K562 (cell line): Measurements from ENCODE around the gene PIGN. TPM values are rescaled to one million over a fixed set of nuclear protein-coding genes. Genes with fewer than 3 reads are reported as not detected.

Experiments used
- ATAC-seq: fragments of 200-7000 bp; cut with Tn5 transposase; 3 replicates; pipeline ENCODE4 v1.9.1; 2020; ENCODE audit warnings: moderate library complexity
- BruUV-seq: library from RNA; stranded (reverse); fragments of 400-500 nt; replicated peaks from 2 replicates; lab custom pipeline; 2021; lab: Mats Ljungman, UMichigan
- CTCF ChIA-PET: fragments of 300-600 bp; formaldehyde crosslinking; extraction: SDS; loops from one replicate; lab custom pipeline; 2021; ENCODE audit warnings: low intra/inter-chr PET ratio; lab: Yijun Ruan, JAX
- POLR2A ChIA-PET: fragments of 300-600, 350-650 bp; sonication (Branson Sonifier 250); formaldehyde crosslinking; extraction: SDS; loops from one replicate; lab custom pipeline; 2021; ENCODE audit warnings: antibody characterized with exemption, inconsistent platforms; lab: Yijun Ruan, JAX
- DNase-seq, 4 experiments: peaks; one replicate each; pipeline versions ENCODE4 v3.0.0 to v3.0.0-alpha.2; 2011 to 2018; ENCODE audit warnings: low spot score in 3 of 4, mixed read lengths in 3 of 4; ENCODE audit errors: extremely low read depth in 1 of 4
- FAIRE-seq: peaks from 2 replicates; lab custom pipeline; 2011; peaks lifted over from hg19 to GRCh38; lab: Jason Lieb, UNC
- H2AFZ ChIP-seq: 2 replicates; pipeline ENCODE4 v1.6.0; 2011; ENCODE audit warnings: low read depth, low read length, control low read depth, inconsistent platforms
- H3K27ac ChIP-seq: fragments of 200-600 bp; 3 replicates; pipeline ENCODE4 v1.8.0; 2011; ENCODE audit warnings: low read depth, mild to moderate bottlenecking, control low read depth, inconsistent platforms, low read length, moderate library complexity, mixed read lengths; ENCODE audit errors: extremely low read depth
- H3K27me3 ChIP-seq, 2 experiments: fragments of 300-600 bp in 1 of 2; 2 replicates in 1 of 2; 3 replicates in 1 of 2; pipeline versions ENCODE4 v1.6.0 to v1.8.0; 2011; ENCODE audit warnings: inconsistent platforms in 2 of 2, low read length in 2 of 2, mild to moderate bottlenecking in 1 of 2, mixed read lengths in 1 of 2, moderate library complexity in 1 of 2; ENCODE audit not compliant: control insufficient read depth in 2 of 2, insufficient read depth in 2 of 2
- H3K36me3 ChIP-seq: fragments of 300-600 bp; 3 replicates; pipeline ENCODE4 v1.8.0; 2011; ENCODE audit warnings: mild to moderate bottlenecking, low read length, inconsistent platforms; ENCODE audit not compliant: control insufficient read depth, insufficient read depth
- H3K4me1 ChIP-seq, 2 experiments: fragments of 200-600 bp in 1 of 2; replicated peaks in 1 of 2; 2 replicates in 1 of 2; 3 replicates in 1 of 2; pipeline versions ENCODE4 v1.5.1 to v1.8.0; 2011; ENCODE audit warnings: inconsistent platforms in 2 of 2, low read length in 2 of 2, mild to moderate bottlenecking in 1 of 2, mixed read lengths in 1 of 2, moderate library complexity in 1 of 2; ENCODE audit not compliant: control insufficient read depth in 2 of 2, insufficient read depth in 2 of 2
- H3K4me2 ChIP-seq: 2 replicates; pipeline ENCODE4 v1.6.1; 2011; ENCODE audit warnings: low read length, control low read depth, inconsistent platforms, mixed read lengths; ENCODE audit not compliant: insufficient read depth
- H3K4me3 ChIP-seq: fragments of 200-600 bp; sonication (generic), shearing (Covaris generic); 2 replicates; pipeline ENCODE4 v1.5.1; 2016; ENCODE audit warnings: control low read depth, inconsistent platforms
- H3K79me2 ChIP-seq: fragments of 200-600 bp; 3 replicates; pipeline ENCODE4 v1.8.0; 2011; ENCODE audit warnings: low read length, inconsistent platforms; ENCODE audit not compliant: control insufficient read depth, insufficient read depth
- H3K9ac ChIP-seq, 2 experiments: 2 replicates each; pipeline versions ENCODE4 v1.6.0 to v1.6.1; 2011; ENCODE audit warnings: low read depth in 2 of 2, low read length in 2 of 2, control low read depth in 1 of 2, inconsistent platforms in 1 of 2, mild to moderate bottlenecking in 1 of 2, mixed read lengths in 1 of 2; ENCODE audit not compliant: insufficient read depth in 1 of 2
- H3K9me1 ChIP-seq: one replicate; pipeline ENCODE4 v1.6.0; 2011; ENCODE audit warnings: inconsistent platforms, mild to moderate bottlenecking, low read length, moderate library complexity; ENCODE audit not compliant: control insufficient read depth, insufficient read depth
- H3K9me3 ChIP-seq: replicated peaks from 2 replicates; pipeline ENCODE4 v1.5.1; 2011; ENCODE audit warnings: low read depth, low read length, inconsistent platforms; ENCODE audit not compliant: control insufficient read depth, insufficient read depth
- H4K20me1 ChIP-seq: replicated peaks from 2 replicates; pipeline ENCODE4 v1.6.1; 2011; ENCODE audit warnings: low read length, inconsistent platforms, mixed read lengths; ENCODE audit not compliant: control insufficient read depth, insufficient read depth
- CBFB ChIP-seq: sonication (generic); formaldehyde crosslinking; IDR thresholded peaks from 2 replicates; pipeline ENCODE4 v1.4.0; 2020; ENCODE audit warnings: mild to moderate bottlenecking, missing genetic modification reagents
- EGR1 ChIP-seq: fragments of 450-650 bp; conservative IDR thresholded peaks from 2 replicates; pipeline ENCODE4 v1.6.1; 2017; ENCODE audit warnings: mild to moderate bottlenecking
- NR2F6 ChIP-seq: fragments of 450-650 bp; formaldehyde crosslinking; IDR thresholded peaks from 2 replicates; pipeline ENCODE4 v1.4.0; 2020; ENCODE audit warnings: mild to moderate bottlenecking
- RBM15 ChIP-seq: fragments of 200-400 bp; formaldehyde crosslinking; IDR thresholded peaks from 2 replicates; pipeline ENCODE4 v1.6.1; 2018; ENCODE audit warnings: mild to moderate bottlenecking, low read length, moderate library complexity; ENCODE audit not compliant: insufficient read depth
- SAFB ChIP-seq: fragments of 200-400 bp; formaldehyde crosslinking; IDR thresholded peaks from 2 replicates; pipeline ENCODE4 v1.6.1; 2017; ENCODE audit warnings: low read depth, low read length, borderline replicate concordance
- YY1 ChIP-seq, 3 experiments: IDR thresholded peaks; 2 replicates each; pipeline ENCODE4 v1.6.1; 2011; ENCODE audit warnings: low read length in 2 of 3, mild to moderate bottlenecking in 2 of 3, moderate library complexity in 2 of 3, borderline replicate concordance in 1 of 3, control low read depth in 1 of 3, low read depth in 1 of 3; ENCODE audit not compliant: insufficient read depth in 3 of 3, insufficient replicate concordance in 2 of 3, control insufficient read depth in 1 of 3, insufficient read length in 1 of 3; ENCODE audit errors: extremely low read depth in 1 of 3
- WGBS: fragments of 100-300 bp; shearing (Covaris generic); methylation state at CpG from one replicate; pipeline ENCODE4 v1.1.6; 2016; ENCODE audit warnings: low coverage, mixed read lengths; ENCODE audit not compliant: insufficient coverage; ENCODE audit errors: missing lambda C conversion rate; 5-methylcytosine and 5-hydroxymethylcytosine counted together
- in situ Hi-C: fragments of 300-500 bp; cut with MboI; formaldehyde crosslinking; loops from 4 replicates; pipeline ENCODE4 v1.15.0; 2018; ENCODE audit warnings: inconsistent platforms, mixed read lengths
- intact Hi-C: fragments of 100-400 bp; cut with micrococcal nuclease; formaldehyde crosslinking; loops from 2 replicates; pipeline ENCODE4 v1.14.2; 2022
- polyA plus RNA-seq, 8 experiments: library from polyadenylated mRNA; depleted of rRNA in 4 of 8; stranded (reverse) in 5 of 8; unstranded in 3 of 8; fragments of >200 nt; fragmentation: Nextera tagmentation in 2 of 8; fragmentation: Illumina TruSeq in 1 of 8; extraction: Ambion mirVana in 2 of 8; extraction: Trizol in 1 of 8; gene quantifications; 2 replicates each; pipeline versions ENCODE4 v1.2.1 to v1.2.3, GENCODE V29; 2011 to 2014; ENCODE audit warnings: inconsistent platforms in 1 of 8, missing spikeins in 1 of 8
- total RNA-seq, 7 experiments: library from RNA; depleted of rRNA in 6 of 7; stranded (reverse); fragments of >200 nt in 6 of 7; fragmentation: Illumina TruSeq in 2 of 7; extraction: Trizol in 2 of 7; gene quantifications; 2 replicates each; pipeline versions ENCODE4 v1.2.1 to v1.2.3, GENCODE V29; 2011 to 2021; ENCODE audit warnings: low replicate concordance in 1 of 7
- TF ChIP-seq, protein P1 (sequence below): fragments of 450-650 bp; IDR thresholded peaks from 2 replicates; pipeline ENCODE4 v1.6.1; 2016; ENCODE audit warnings: low read depth, mild to moderate bottlenecking, moderate library complexity
- TF ChIP-seq, protein P2 (sequence below): sonication (generic); formaldehyde crosslinking; IDR thresholded peaks from 2 replicates; pipeline ENCODE4 v1.8.0; 2022; ENCODE audit warnings: mild to moderate bottlenecking, missing genetic modification reagents
- TF ChIP-seq, protein P3 (sequence below): fragments of 250-450 bp; sonication (Bioruptor Pico); IDR thresholded peaks from 2 replicates; pipeline ENCODE4 v1.8.0; 2022; ENCODE audit warnings: inconsistent platforms, mild to moderate bottlenecking, moderate library complexity, borderline replicate concordance

The PIGN gene
- total and polyA plus RNA-seq, 9 of the 15 experiments (the other 6 are each of a cell fraction or from before 2014, with no cell fraction given): 9.9 to 25.6 (median 17.3) TPM

DNA sequence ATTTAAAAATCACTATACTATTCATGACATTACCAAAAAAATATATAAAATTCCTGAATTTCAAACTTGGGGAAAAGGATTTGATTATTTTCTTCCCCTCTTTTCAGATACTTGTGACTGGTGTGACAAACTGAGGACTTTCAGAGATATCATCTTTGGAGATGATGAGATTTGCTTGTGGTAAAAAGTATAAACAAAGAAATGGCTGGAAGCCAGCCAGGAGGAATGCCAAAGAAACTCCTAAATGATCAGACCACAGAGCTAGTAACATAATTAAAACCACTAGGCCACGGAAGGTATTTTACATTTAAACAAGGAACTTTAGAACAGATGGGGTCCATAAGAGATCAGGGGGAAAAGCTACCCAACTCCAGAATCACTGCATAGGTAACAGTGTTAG is 58.7 kb downstream of the PIGN start:
- H3K9me1 ChIP-seq: no peaks in the 10 kb centered on the region
- no TSS peak for BruUV-seq
- no peak overlapping the region for H3K4me3 ChIP-seq
- H3K4me2 ChIP-seq: no peak overlapping the region
- H2AFZ ChIP-seq: no peak overlapping the region
- POLR2A ChIA-PET: interaction anchor here (1.0 kb wide), 1 partner anchor 14 kb away, joined by 6 read pairs; no protein-coding TSS in a partner anchor
- no peaks in the 10 kb centered on the region for H3K36me3 ChIP-seq
- CTCF ChIA-PET: no interaction called here
- H3K27ac ChIP-seq: no peak overlapping the region
- in situ Hi-C loops (loop anchor here (25.0 kb wide), 1 partner anchor 541 kb away; no protein-coding TSS in a partner anchor), intact Hi-C loops (no loop called here)
- H3K27me3 ChIP-seq: no peaks in the 10 kb centered on the region
- FAIRE-seq (no peak), ATAC-seq (no peak), DNase-seq (no peak)
- TF ChIP-seq EGR1: no peak
- TF ChIP-seq YY1 (IDR thresholded peaks at IDR 0.05; ENCODE audit: borderline replicate concordance in 1 of 3, control insufficient read depth in 1 of 3, extremely low read depth in 1 of 3, insufficient read depth in 3 of 3, insufficient read length in 1 of 3, insufficient replicate concordance in 2 of 3, low read depth in 1 of 3, low read length in 2 of 3): no peak
- TF ChIP-seq, protein P1, sequence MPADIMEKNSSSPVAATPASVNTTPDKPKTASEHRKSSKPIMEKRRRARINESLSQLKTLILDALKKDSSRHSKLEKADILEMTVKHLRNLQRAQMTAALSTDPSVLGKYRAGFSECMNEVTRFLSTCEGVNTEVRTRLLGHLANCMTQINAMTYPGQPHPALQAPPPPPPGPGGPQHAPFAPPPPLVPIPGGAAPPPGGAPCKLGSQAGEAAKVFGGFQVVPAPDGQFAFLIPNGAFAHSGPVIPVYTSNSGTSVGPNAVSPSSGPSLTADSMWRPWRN: no peak
- TF ChIP-seq, protein P2, sequence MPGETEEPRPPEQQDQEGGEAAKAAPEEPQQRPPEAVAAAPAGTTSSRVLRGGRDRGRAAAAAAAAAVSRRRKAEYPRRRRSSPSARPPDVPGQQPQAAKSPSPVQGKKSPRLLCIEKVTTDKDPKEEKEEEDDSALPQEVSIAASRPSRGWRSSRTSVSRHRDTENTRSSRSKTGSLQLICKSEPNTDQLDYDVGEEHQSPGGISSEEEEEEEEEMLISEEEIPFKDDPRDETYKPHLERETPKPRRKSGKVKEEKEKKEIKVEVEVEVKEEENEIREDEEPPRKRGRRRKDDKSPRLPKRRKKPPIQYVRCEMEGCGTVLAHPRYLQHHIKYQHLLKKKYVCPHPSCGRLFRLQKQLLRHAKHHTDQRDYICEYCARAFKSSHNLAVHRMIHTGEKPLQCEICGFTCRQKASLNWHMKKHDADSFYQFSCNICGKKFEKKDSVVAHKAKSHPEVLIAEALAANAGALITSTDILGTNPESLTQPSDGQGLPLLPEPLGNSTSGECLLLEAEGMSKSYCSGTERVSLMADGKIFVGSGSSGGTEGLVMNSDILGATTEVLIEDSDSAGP (CRISPR knock-in tag): no peak
- TF ChIP-seq, protein P3, sequence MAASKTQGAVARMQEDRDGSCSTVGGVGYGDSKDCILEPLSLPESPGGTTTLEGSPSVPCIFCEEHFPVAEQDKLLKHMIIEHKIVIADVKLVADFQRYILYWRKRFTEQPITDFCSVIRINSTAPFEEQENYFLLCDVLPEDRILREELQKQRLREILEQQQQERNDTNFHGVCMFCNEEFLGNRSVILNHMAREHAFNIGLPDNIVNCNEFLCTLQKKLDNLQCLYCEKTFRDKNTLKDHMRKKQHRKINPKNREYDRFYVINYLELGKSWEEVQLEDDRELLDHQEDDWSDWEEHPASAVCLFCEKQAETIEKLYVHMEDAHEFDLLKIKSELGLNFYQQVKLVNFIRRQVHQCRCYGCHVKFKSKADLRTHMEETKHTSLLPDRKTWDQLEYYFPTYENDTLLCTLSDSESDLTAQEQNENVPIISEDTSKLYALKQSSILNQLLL (CRISPR knock-in tag): no peak
- TF ChIP-seq RBM15: no peak
- no peak for TF ChIP-seq NR2F6 (CRISPR knock-in tag)
- TF ChIP-seq SAFB: no peak
- no peak for TF ChIP-seq CBFB (CRISPR knock-in tag)
- no peaks in the 10 kb centered on the region for H3K9me3 ChIP-seq
- H3K79me2 ChIP-seq: no peaks in the 10 kb centered on the region
- 50% methylated on average over 1 of the region's 1 CpG for WGBS
- H3K9ac ChIP-seq: no peak overlapping the region
- H3K4me1 ChIP-seq: no peaks in the 10 kb centered on the region
- no peaks in the 10 kb centered on the region for H4K20me1 ChIP-seq
